ENCODE results near the gene GRIK4.

GRCh38 chr11:120562806-120563425, 51.4 kb downstream of the GRIK4 start:
- TF ChIP-seq CTCF (IDR thresholded peaks at IDR 0.05; ENCODE audit: extremely low read depth in 1 of 2, insufficient read depth in 1 of 2, low read depth in 1 of 2, low read length in 2 of 2) (no peak), POLR2A (IDR thresholded peaks at IDR 0.05; ENCODE audit: low read depth, low read length) (no peak), MAX (IDR thresholded peaks at IDR 0.05; ENCODE audit: insufficient read depth, insufficient read length) (no peak), POLR2AphosphoS5 (IDR thresholded peaks at IDR 0.05; ENCODE audit: insufficient read depth, low read depth, low read length) (no peak), EZH2 (IDR thresholded peaks at IDR 0.05; ENCODE audit: borderline replicate concordance, low read depth, low read length, severe bottlenecking) (no peak)
